ENCODE data around the gene ANKS1B.

The ANKS1B gene

GRCh38 chr12:99476956-99477355 is 507.8 kb downstream of the ANKS1B start:
- DNase-seq (ENCODE audit: low read depth in 1 of 2, low spot score in 1 of 2) = no peak

- no peak for DNase-seq (ENCODE audit: low read depth in 1 of 2, low spot score in 1 of 2)
Measured at GRCh38 chr12:99455350-99456035, 529.2 kb downstream of the ANKS1B start.

GRCh38 chr12:99454539-99455172 is 530.1 kb downstream of the ANKS1B start:
- DNase-seq (ENCODE audit: low read depth in 1 of 2, low spot score in 1 of 2) = no peak

- no peak for DNase-seq (ENCODE audit: low read depth in 1 of 2, low spot score in 1 of 2)
Measured at GRCh38 chr12:99453836-99454538, 530.7 kb downstream of the ANKS1B start.

GRCh38 chr12:99450036-99450630 is 534.6 kb downstream of the ANKS1B start:
- DNase-seq (ENCODE audit: low read depth in 1 of 2, low spot score in 1 of 2) = no peak

- no peak for DNase-seq (ENCODE audit: low read depth in 1 of 2, low spot score in 1 of 2)
Measured at GRCh38 chr12:99444859-99445316, 539.8 kb downstream of the ANKS1B start.

- DNase-seq (ENCODE audit: low read depth in 1 of 2, low spot score in 1 of 2) = no peak
Measured at GRCh38 chr12:99442758-99443157, 542.0 kb downstream of the ANKS1B start.

GRCh38 chr12:99439399-99439798 is 545.3 kb downstream of the ANKS1B start:
- no peak for DNase-seq (ENCODE audit: low read depth in 1 of 2, low spot score in 1 of 2)

- DNase-seq (ENCODE audit: low read depth in 1 of 2, low spot score in 1 of 2) = no peak
Measured at GRCh38 chr12:99436584-99436983, 548.2 kb downstream of the ANKS1B start.

- no peak for DNase-seq (ENCODE audit: low read depth in 1 of 2, low spot score in 1 of 2)
Measured at GRCh38 chr12:99435095-99435791, 549.5 kb downstream of the ANKS1B start.

GRCh38 chr12:99433155-99433554 is 551.6 kb downstream of the ANKS1B start:
- no peak for DNase-seq (ENCODE audit: low read depth in 1 of 2, low spot score in 1 of 2)

- no peak for DNase-seq (ENCODE audit: low read depth in 1 of 2, low spot score in 1 of 2)
Measured at GRCh38 chr12:99431203-99431602, 553.5 kb downstream of the ANKS1B start.

- no peak for DNase-seq (ENCODE audit: low read depth in 1 of 2, low spot score in 1 of 2)
Measured at GRCh38 chr12:99427104-99427503, 557.6 kb downstream of the ANKS1B start.

- DNase-seq (ENCODE audit: low read depth in 1 of 2, low spot score in 1 of 2) = no peak
Measured at GRCh38 chr12:99418379-99418778, 566.4 kb downstream of the ANKS1B start.

- DNase-seq (ENCODE audit: low read depth in 1 of 2, low spot score in 1 of 2) = no peak
Measured at GRCh38 chr12:99413751-99414150, 571.0 kb downstream of the ANKS1B start.

- DNase-seq (ENCODE audit: low read depth in 1 of 2, low spot score in 1 of 2) = no peak
Measured at GRCh38 chr12:99393763-99394162, 591.0 kb downstream of the ANKS1B start.

GRCh38 chr12:99392091-99392850 is 592.5 kb downstream of the ANKS1B start:
- DNase-seq (ENCODE audit: low read depth in 1 of 2, low spot score in 1 of 2) = no peak

GRCh38 chr12:99390707-99391106 is 594.0 kb downstream of the ANKS1B start:
- no peak for DNase-seq (ENCODE audit: low read depth in 1 of 2, low spot score in 1 of 2)

- no peak for DNase-seq (ENCODE audit: low read depth in 1 of 2, low spot score in 1 of 2)
Measured at GRCh38 chr12:99389751-99390150, 595.0 kb downstream of the ANKS1B start.

- no peak for DNase-seq (ENCODE audit: low read depth in 1 of 2, low spot score in 1 of 2)
Measured at GRCh38 chr12:99388671-99389195, 596.0 kb downstream of the ANKS1B start.

All from stimulated activated CD4-positive, alpha-beta T cell treated with anti-CD3 and anti-CD28 coated beads, Interleukin-15, amount 100 ng/mL, for 1 hour (primary cell).